HEK293 (cell line): ENCODE results near the gene CRACR2A.

Experiments
- BCL11A ChIP-seq: fragments of 450-650 bp; formaldehyde crosslinking; IDR thresholded peaks from 2 replicates; pipeline ENCODE4 v1.5.1; 2016; ENCODE audit warnings: low read depth, missing biosample characterization, missing genetic modification characterization
- FEZF1 ChIP-seq: fragments of 450-650 bp; formaldehyde crosslinking; IDR thresholded peaks from 2 replicates; pipeline ENCODE4 v1.5.1; 2016; ENCODE audit warnings: missing biosample characterization, missing genetic modification characterization
- GLI4 ChIP-seq: fragments of 450-650 bp; formaldehyde crosslinking; IDR thresholded peaks from 2 replicates; pipeline ENCODE4 v1.5.1; 2016; ENCODE audit warnings: missing biosample characterization, missing genetic modification characterization
- HIC1 ChIP-seq: fragments of 450-650 bp; formaldehyde crosslinking; IDR thresholded peaks from 2 replicates; pipeline ENCODE4 v1.5.1; 2016; ENCODE audit warnings: missing biosample characterization, missing genetic modification characterization
- IKZF3 ChIP-seq: fragments of 450-650 bp; IDR thresholded peaks from 2 replicates; pipeline ENCODE4 v1.5.0; 2018; ENCODE audit warnings: missing biosample characterization, mild to moderate bottlenecking, missing genetic modification characterization, moderate library complexity
- MEIS1 ChIP-seq: sonication (generic); formaldehyde crosslinking; IDR thresholded peaks from 2 replicates; pipeline ENCODE4 v1.8.1; 2022; ENCODE audit warnings: missing genetic modification reagents, mild to moderate bottlenecking, borderline replicate concordance
- OSR2 ChIP-seq: fragments of 450-650 bp; formaldehyde crosslinking; IDR thresholded peaks from 2 replicates; pipeline ENCODE4 v1.5.1; 2016; ENCODE audit warnings: missing biosample characterization, missing genetic modification characterization
- RBAK ChIP-seq: fragments of 450-650 bp; formaldehyde crosslinking; IDR thresholded peaks from 2 replicates; pipeline ENCODE4 v1.5.1; 2016; ENCODE audit warnings: missing biosample characterization, missing genetic modification characterization
- SALL2 ChIP-seq: fragments of 450-650 bp; formaldehyde crosslinking; IDR thresholded peaks from 2 replicates; pipeline ENCODE4 v1.5.0; 2017; ENCODE audit warnings: missing biosample characterization, mild to moderate bottlenecking, missing genetic modification characterization, borderline replicate concordance
- SP3 ChIP-seq: fragments of 450-650 bp; formaldehyde crosslinking; IDR thresholded peaks from 2 replicates; pipeline ENCODE4 v1.5.1; 2016; ENCODE audit warnings: missing biosample characterization, missing genetic modification characterization
- ZBTB10 ChIP-seq: fragments of 450-650 bp; formaldehyde crosslinking; IDR thresholded peaks from 2 replicates; pipeline ENCODE4 v1.5.1; 2016; ENCODE audit warnings: missing biosample characterization, missing genetic modification characterization
- ZBTB21 ChIP-seq: fragments of 450-650 bp; formaldehyde crosslinking; IDR thresholded peaks from 2 replicates; pipeline ENCODE4 v1.5.1; 2017; ENCODE audit warnings: missing biosample characterization, missing genetic modification characterization
- ZIC2 ChIP-seq: fragments of 450-650 bp; formaldehyde crosslinking; IDR thresholded peaks from 2 replicates; pipeline ENCODE4 v1.5.1; 2016; ENCODE audit warnings: missing biosample characterization, missing genetic modification characterization
- ZNF157 ChIP-seq: fragments of 450-650 bp; formaldehyde crosslinking; IDR thresholded peaks from 2 replicates; pipeline ENCODE4 v1.5.1; 2016; ENCODE audit warnings: missing biosample characterization, missing genetic modification characterization
- ZNF2 ChIP-seq: fragments of 450-650 bp; formaldehyde crosslinking; IDR thresholded peaks from 2 replicates; pipeline ENCODE4 v1.5.1; 2016; ENCODE audit warnings: missing biosample characterization, missing genetic modification characterization
- ZNF266 ChIP-seq: fragments of 450-650 bp; formaldehyde crosslinking; IDR thresholded peaks from 2 replicates; pipeline ENCODE4 v1.5.1; 2016; ENCODE audit warnings: missing biosample characterization, missing genetic modification characterization, low read depth
- ZNF341 ChIP-seq: fragments of 450-650 bp; formaldehyde crosslinking; IDR thresholded peaks from 2 replicates; pipeline ENCODE4; 2016; ENCODE audit warnings: low read depth, missing biosample characterization, missing genetic modification characterization
- ZNF433 ChIP-seq: fragments of 450-650 bp; formaldehyde crosslinking; IDR thresholded peaks from 2 replicates; pipeline ENCODE4 v1.5.1; 2016; ENCODE audit warnings: missing biosample characterization, missing genetic modification characterization, low read depth
- ZNF585B ChIP-seq: fragments of 450-650 bp; formaldehyde crosslinking; IDR thresholded peaks from 2 replicates; pipeline ENCODE4 v1.5.1; 2016; ENCODE audit warnings: missing biosample characterization, missing genetic modification characterization
- ZNF747 ChIP-seq: fragments of 450-650 bp; formaldehyde crosslinking; IDR thresholded peaks from 2 replicates; pipeline ENCODE4 v1.5.1; 2016; ENCODE audit warnings: missing biosample characterization, missing genetic modification characterization
- ZNF785 ChIP-seq: fragments of 450-650 bp; formaldehyde crosslinking; IDR thresholded peaks from 2 replicates; pipeline ENCODE4 v1.5.1; 2016; ENCODE audit warnings: missing biosample characterization, missing genetic modification characterization
- TF ChIP-seq, protein P1 (sequence below): fragments of 450-650 bp; formaldehyde crosslinking; IDR thresholded peaks from 2 replicates; pipeline ENCODE4 v1.5.1; 2016; ENCODE audit warnings: missing biosample characterization, missing genetic modification characterization
- TF ChIP-seq, protein P2 (sequence below): fragments of 450-650 bp; formaldehyde crosslinking; IDR thresholded peaks from 2 replicates; pipeline ENCODE4 v1.5.1; 2016; ENCODE audit warnings: missing biosample characterization, missing genetic modification characterization
- TF ChIP-seq, protein P3 (sequence below): fragments of 450-650 bp; formaldehyde crosslinking; IDR thresholded peaks from 2 replicates; pipeline ENCODE4 v1.5.1; 2017; ENCODE audit warnings: missing biosample characterization, missing genetic modification characterization
- TF ChIP-seq, protein P4 (sequence below): fragments of 450-650 bp; formaldehyde crosslinking; IDR thresholded peaks from 2 replicates; pipeline ENCODE4 v1.5.1; 2016; ENCODE audit warnings: missing biosample characterization, missing genetic modification characterization
- TF ChIP-seq, protein P5 (sequence below): fragments of 450-650 bp; formaldehyde crosslinking; IDR thresholded peaks from 2 replicates; pipeline ENCODE4 v1.5.1; 2016; ENCODE audit warnings: missing biosample characterization, missing genetic modification characterization

The CRACR2A gene

DNA sequence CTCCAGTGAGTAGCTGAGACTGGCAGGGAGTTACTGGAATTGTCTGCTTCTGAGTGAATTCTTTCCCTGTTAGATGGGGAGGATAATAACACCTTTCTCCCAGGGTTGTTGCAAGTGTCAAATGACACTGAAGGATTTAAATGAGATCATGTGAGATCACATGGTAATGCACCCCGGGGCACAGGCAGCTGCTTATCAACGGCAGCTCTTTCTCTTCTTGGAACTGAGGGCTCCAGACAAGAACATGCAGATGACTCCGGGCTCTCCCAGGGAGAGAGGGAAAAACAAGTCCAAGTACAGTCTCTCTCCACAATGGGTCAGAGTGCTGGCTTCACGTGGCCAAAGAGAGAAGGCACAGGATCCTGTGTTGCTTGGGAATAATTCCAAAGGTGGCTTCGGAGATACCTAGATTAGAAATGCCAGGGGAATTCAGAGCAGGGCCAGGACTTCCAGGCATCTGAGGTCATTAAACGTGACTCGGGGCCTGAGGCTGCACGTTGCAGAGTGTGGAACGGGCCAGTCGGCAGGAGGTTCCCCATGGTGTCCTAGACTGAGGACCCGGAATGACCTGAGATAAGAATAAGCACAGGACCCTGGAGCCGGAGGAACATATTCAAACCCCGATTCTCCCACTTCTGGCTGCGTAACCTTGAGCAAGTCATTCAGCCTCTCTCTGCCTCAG is 152.7 kb downstream of the CRACR2A start (continued):
- TF ChIP-seq, protein P1, sequence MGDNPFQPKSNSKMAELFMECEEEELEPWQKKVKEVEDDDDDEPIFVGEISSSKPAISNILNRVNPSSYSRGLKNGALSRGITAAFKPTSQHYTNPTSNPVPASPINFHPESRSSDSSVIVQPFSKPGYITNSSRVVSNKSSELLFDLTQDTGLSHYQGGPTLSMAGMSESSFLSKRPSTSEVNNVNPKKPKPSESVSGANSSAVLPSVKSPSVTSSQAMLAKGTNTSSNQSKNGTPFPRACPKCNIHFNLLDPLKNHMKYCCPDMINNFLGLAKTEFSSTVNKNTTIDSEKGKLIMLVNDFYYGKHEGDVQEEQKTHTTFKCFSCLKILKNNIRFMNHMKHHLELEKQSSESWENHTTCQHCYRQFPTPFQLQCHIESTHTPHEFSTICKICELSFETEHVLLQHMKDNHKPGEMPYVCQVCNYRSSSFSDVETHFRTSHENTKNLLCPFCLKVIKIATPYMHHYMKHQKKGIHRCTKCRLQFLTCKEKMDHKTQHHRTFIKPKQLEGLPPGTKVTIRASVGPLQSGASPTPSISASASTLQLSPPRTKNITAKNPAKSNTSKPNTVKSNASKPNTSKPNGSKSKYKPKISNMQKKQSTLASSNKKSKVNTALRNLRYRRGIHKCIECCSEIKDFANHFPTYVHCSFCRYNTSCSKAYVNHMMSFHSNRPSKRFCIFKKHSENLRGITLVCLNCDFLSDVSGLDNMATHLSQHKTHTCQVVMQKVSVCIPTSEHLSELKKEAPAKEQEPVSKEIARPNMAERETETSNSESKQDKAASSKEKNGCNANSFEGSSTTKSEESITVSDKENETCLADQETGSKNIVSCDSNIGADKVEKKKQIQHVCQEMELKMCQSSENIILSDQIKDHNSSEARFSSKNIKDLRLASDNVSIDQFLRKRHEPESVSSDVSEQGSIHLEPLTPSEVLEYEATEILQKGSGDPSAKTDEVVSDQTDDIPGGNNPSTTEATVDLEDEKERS (tag by site-specific recombination) = no peak
- TF ChIP-seq RBAK (tag by site-specific recombination) (no peak), ZBTB10 (tag by site-specific recombination) (no peak), FEZF1 (tag by site-specific recombination) (no peak), SALL2 (tag by site-specific recombination) (no peak), ZBTB21 (tag by site-specific recombination) (no peak), OSR2 (tag by site-specific recombination) (no peak), ZNF785 (tag by site-specific recombination) (no peak), IKZF3 (tag by site-specific recombination) (0 out of 2 replicates have a peak, but pooled peaks have one; percentile 5), ZNF585B (tag by site-specific recombination) (no peak), MEIS1 (CRISPR knock-in tag) (no peak), ZNF157 (tag by site-specific recombination) (no peak), ZIC2 (tag by site-specific recombination) (peak; percentile 23), ZNF747 (tag by site-specific recombination) (no peak), HIC1 (tag by site-specific recombination) (no peak), ZNF341 (tag by site-specific recombination) (no peak), GLI4 (no peak), ZNF433 (tag by site-specific recombination) (no peak), ZNF2 (tag by site-specific recombination) (no peak), SP3 (tag by site-specific recombination) (no peak), ZNF266 (tag by site-specific recombination) (no peak), BCL11A (no peak)
- TF ChIP-seq, protein P2, sequence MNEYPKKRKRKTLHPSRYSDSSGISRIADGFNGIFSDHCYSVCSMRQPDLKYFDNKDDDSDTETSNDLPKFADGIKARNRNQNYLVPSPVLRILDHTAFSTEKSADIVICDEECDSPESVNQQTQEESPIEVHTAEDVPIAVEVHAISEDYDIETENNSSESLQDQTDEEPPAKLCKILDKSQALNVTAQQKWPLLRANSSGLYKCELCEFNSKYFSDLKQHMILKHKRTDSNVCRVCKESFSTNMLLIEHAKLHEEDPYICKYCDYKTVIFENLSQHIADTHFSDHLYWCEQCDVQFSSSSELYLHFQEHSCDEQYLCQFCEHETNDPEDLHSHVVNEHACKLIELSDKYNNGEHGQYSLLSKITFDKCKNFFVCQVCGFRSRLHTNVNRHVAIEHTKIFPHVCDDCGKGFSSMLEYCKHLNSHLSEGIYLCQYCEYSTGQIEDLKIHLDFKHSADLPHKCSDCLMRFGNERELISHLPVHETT (tag by site-specific recombination) = no peak
- TF ChIP-seq, protein P3, sequence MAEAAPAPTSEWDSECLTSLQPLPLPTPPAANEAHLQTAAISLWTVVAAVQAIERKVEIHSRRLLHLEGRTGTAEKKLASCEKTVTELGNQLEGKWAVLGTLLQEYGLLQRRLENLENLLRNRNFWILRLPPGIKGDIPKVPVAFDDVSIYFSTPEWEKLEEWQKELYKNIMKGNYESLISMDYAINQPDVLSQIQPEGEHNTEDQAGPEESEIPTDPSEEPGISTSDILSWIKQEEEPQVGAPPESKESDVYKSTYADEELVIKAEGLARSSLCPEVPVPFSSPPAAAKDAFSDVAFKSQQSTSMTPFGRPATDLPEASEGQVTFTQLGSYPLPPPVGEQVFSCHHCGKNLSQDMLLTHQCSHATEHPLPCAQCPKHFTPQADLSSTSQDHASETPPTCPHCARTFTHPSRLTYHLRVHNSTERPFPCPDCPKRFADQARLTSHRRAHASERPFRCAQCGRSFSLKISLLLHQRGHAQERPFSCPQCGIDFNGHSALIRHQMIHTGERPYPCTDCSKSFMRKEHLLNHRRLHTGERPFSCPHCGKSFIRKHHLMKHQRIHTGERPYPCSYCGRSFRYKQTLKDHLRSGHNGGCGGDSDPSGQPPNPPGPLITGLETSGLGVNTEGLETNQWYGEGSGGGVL = no peak
- TF ChIP-seq, protein P4, sequence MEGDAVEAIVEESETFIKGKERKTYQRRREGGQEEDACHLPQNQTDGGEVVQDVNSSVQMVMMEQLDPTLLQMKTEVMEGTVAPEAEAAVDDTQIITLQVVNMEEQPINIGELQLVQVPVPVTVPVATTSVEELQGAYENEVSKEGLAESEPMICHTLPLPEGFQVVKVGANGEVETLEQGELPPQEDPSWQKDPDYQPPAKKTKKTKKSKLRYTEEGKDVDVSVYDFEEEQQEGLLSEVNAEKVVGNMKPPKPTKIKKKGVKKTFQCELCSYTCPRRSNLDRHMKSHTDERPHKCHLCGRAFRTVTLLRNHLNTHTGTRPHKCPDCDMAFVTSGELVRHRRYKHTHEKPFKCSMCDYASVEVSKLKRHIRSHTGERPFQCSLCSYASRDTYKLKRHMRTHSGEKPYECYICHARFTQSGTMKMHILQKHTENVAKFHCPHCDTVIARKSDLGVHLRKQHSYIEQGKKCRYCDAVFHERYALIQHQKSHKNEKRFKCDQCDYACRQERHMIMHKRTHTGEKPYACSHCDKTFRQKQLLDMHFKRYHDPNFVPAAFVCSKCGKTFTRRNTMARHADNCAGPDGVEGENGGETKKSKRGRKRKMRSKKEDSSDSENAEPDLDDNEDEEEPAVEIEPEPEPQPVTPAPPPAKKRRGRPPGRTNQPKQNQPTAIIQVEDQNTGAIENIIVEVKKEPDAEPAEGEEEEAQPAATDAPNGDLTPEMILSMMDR = no peak
- TF ChIP-seq, protein P5, sequence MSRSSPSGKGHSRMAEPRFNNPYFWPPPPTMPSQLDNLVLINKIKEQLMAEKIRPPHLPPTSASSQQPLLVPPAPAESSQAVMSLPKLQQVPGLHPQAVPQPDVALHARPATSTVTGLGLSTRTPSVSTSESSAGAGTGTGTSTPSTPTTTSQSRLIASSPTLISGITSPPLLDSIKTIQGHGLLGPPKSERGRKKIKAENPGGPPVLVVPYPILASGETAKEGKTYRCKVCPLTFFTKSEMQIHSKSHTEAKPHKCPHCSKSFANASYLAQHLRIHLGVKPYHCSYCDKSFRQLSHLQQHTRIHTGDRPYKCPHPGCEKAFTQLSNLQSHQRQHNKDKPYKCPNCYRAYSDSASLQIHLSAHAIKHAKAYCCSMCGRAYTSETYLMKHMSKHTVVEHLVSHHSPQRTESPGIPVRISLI (tag by site-specific recombination) = no peak
